CD4-positive, alpha-beta T cell (primary cell): ENCODE results near the gene DENND1B. TPM values are rescaled to one million over a fixed set of nuclear protein-coding genes. Genes with fewer than 3 reads are reported as not detected.

ENCODE experiments used
- ATAC-seq: fragments of 200-7000 bp; cut with Tn5 transposase; one replicate; pipeline ENCODE4 v1.10.0; 2022; ENCODE audit warnings: mild to moderate bottlenecking; ENCODE audit not compliant: poor library complexity
- CTCF ChIA-PET: fragments of 350-600 bp; sonication (Branson Sonifier 250); formaldehyde crosslinking; loops from one replicate; lab custom pipeline; 2021; ENCODE audit warnings: antibody characterized with exemption, inconsistent platforms; lab: Charles Lee
- POLR2A ChIA-PET: fragments of 350-600 bp; sonication (Branson Sonifier 250); formaldehyde crosslinking; loops from one replicate; lab custom pipeline; 2021; ENCODE audit warnings: antibody characterized with exemption, inconsistent platforms; lab: Charles Lee
- DNase-seq, 14 experiments: peaks; one replicate each; pipeline ENCODE4 v3.0.0-alpha.2; 2013 to 2020; ENCODE audit warnings: mixed read lengths in 2 of 14
- H3K27ac ChIP-seq, 2 donors: one replicate each; pipeline versions ENCODE4 v1.5.1 to v1.7.0; 2013; ENCODE audit warnings: low read length in 2 of 2, low read depth in 1 of 2, mild to moderate bottlenecking in 1 of 2
- H3K27me3 ChIP-seq, 2 experiments: 1 replicate in 1 of 2; 2 replicates in 1 of 2; pipeline versions ENCODE4 v1.6.1 to v1.7.0; 2013; ENCODE audit warnings: low read length in 2 of 2, control low read depth in 1 of 2, mild to moderate bottlenecking in 1 of 2, moderate library complexity in 1 of 2; ENCODE audit not compliant: insufficient read depth in 2 of 2, control insufficient read depth in 1 of 2
- H3K36me3 ChIP-seq: one replicate; pipeline ENCODE4 v1.6.1; 2013; ENCODE audit warnings: low read length, control low read depth; ENCODE audit not compliant: insufficient read depth
- H3K4me1 ChIP-seq: one replicate; pipeline ENCODE4 v1.6.1; 2013; ENCODE audit warnings: low read length, control low read depth; ENCODE audit not compliant: insufficient read depth
- H3K4me3 ChIP-seq: one replicate; pipeline ENCODE4 v1.5.1; 2013; ENCODE audit warnings: mild to moderate bottlenecking, low read length, moderate library complexity
- H3K9me3 ChIP-seq, 2 experiments: 1 replicate in 1 of 2; 2 replicates in 1 of 2; pipeline versions ENCODE4 v1.6.1 to v1.7.0; 2013; ENCODE audit warnings: low read length in 2 of 2, mild to moderate bottlenecking in 2 of 2, control low read depth in 1 of 2, moderate library complexity in 1 of 2; ENCODE audit not compliant: control insufficient read depth in 1 of 2, insufficient read depth in 1 of 2
- H3K27ac Mint-ChIP-seq: one replicate; pipeline ENCODE4 v1.8.0; 2020; ENCODE audit warnings: mixed read lengths
- H3K27me3 Mint-ChIP-seq: one replicate; pipeline ENCODE4 v1.8.0; 2021; ENCODE audit warnings: mixed read lengths
- H3K36me3 Mint-ChIP-seq: one replicate; pipeline ENCODE4 v1.8.0; 2021; ENCODE audit warnings: low read depth, mixed read lengths
- H3K4me1 Mint-ChIP-seq: one replicate; pipeline ENCODE4 v1.8.0; 2021; ENCODE audit warnings: low read depth, mixed read lengths
- H3K4me3 Mint-ChIP-seq: one replicate; pipeline ENCODE4 v1.8.0; 2020; ENCODE audit warnings: mild to moderate bottlenecking, mixed read lengths
- H3K9me3 Mint-ChIP-seq: one replicate; pipeline ENCODE4 v1.8.0; 2020; ENCODE audit warnings: mixed read lengths
- CTCF ChIP-seq: fragments of 200-600 bp; IDR thresholded peaks from one replicate; pipeline ENCODE4 v1.8.0; 2022; ENCODE audit warnings: antibody characterized with exemption, mild to moderate bottlenecking
- intact Hi-C, 2 experiments: fragments of 100-400 bp; cut with DNase I in 1 of 2; cut with micrococcal nuclease in 1 of 2; formaldehyde crosslinking; loops; one replicate each; pipeline versions ENCODE4 v1.15.1 to v1.9.0; 2023 to 2025; cut with DNase I, micrococcal nuclease
- total RNA-seq, 174 experiments: library from RNA in 2 of 174; stranded (reverse) in 2 of 174; gene quantifications; one replicate each; pipeline ENCODE4 v1.2.3 and lab custom pipeline; 2021 to 2026

DENND1B gene
- total RNA-seq, 2 experiments from 2014 or later: 23.9 to 26.5 TPM

GRCh38 chr1:197686231-197686630, 89.0 kb downstream of the DENND1B start:
- Histone ChIP-seq H3K4me3 (no peak overlapping the region), H3K9me3 (no peaks in the 10 kb centered on the region), H3K4me1 (no peaks in the 10 kb centered on the region), H3K27ac (no peak overlapping the region), H3K27me3 (no peaks in the 10 kb centered on the region), H3K36me3 (peaks cover 5% of the 10 kb centered on the region)
- ATAC-seq (no peak), DNase-seq (no peak)
- Mint-ChIP-seq H3K4me3 (no peak overlapping the region), H3K27ac (no peak overlapping the region), H3K9me3 (peaks cover 9% of the 10 kb centered on the region), H3K4me1 (peaks cover 32% of the 10 kb centered on the region), H3K27me3 (no peaks in the 10 kb centered on the region), H3K36me3 (peaks cover 39% of the 10 kb centered on the region)
- intact Hi-C loops: no loop called here
- TF ChIP-seq CTCF: no peak
- CTCF ChIA-PET: no interaction called here
- POLR2A ChIA-PET: no interaction called here

- POLR2A ChIA-PET: no interaction called here
- Histone ChIP-seq H3K27me3 (no peaks in the 10 kb centered on the region), H3K4me3 (no peak overlapping the region), H3K36me3 (peaks cover 5% of the 10 kb centered on the region), H3K27ac (no peak overlapping the region), H3K4me1 (no peaks in the 10 kb centered on the region), H3K9me3 (no peaks in the 10 kb centered on the region)
- Mint-ChIP-seq H3K27ac (no peak overlapping the region), H3K4me3 (no peak overlapping the region), H3K4me1 (peaks cover 31% of the 10 kb centered on the region), H3K9me3 (peaks cover 9% of the 10 kb centered on the region), H3K36me3 (peaks cover 34% of the 10 kb centered on the region), H3K27me3 (no peaks in the 10 kb centered on the region)
- TF ChIP-seq CTCF: no peak
- DNase-seq (no peak), ATAC-seq (no peak)
- CTCF ChIA-PET: no interaction called here
- intact Hi-C loops: no loop called here
These were observed 89.5 kb downstream of the DENND1B start for GRCh38 chr1:197685785-197686184.

GRCh38 chr1:197683895-197684553, 91.3 kb downstream of the DENND1B start:
- Histone ChIP-seq H3K4me1 (no peaks in the 10 kb centered on the region), H3K9me3 (no peaks in the 10 kb centered on the region), H3K27me3 (no peaks in the 10 kb centered on the region), H3K36me3 (no peaks in the 10 kb centered on the region), H3K4me3 (no peak overlapping the region), H3K27ac (no peak overlapping the region)
- POLR2A ChIA-PET: no interaction called here
- ATAC-seq (no peak), DNase-seq (no peak)
- intact Hi-C loops: no loop called here
- H3K9me3 Mint-ChIP-seq: peaks cover 8% of the 10 kb centered on the region
- CTCF ChIA-PET: no interaction called here
- H3K36me3 Mint-ChIP-seq: peaks cover 18% of the 10 kb centered on the region
- no peak overlapping the region for H3K4me3 Mint-ChIP-seq
- no peaks in the 10 kb centered on the region for H3K27me3 Mint-ChIP-seq
- no peak overlapping the region for H3K27ac Mint-ChIP-seq
- TF ChIP-seq CTCF: no peak
- H3K4me1 Mint-ChIP-seq: peaks cover 31% of the 10 kb centered on the region
